ENCODE results near the gene MYADM.

MYADM gene

GRCh38 chr19:53877361-53877766 is 9.7 kb downstream of the MYADM start:
- Mint-ChIP-seq H3K36me3 (ENCODE audit: low read depth) (peaks cover 36% of the 10 kb centered on the region), H3K4me1 (peaks cover 32% of the 10 kb centered on the region), H3K27me3 (ENCODE audit: low read depth) (peaks cover 2% of the 10 kb centered on the region), H3K27ac (peak overlapping the region in 1 of 3 experiments; percentile 21), H3K4me3 (peak overlapping the region; percentile 5 to 54 (median 48)), H3K9me3 (no peaks in the 10 kb centered on the region)
- TF ChIP-seq CTCF (IDR thresholded peaks at IDR 0.05; ENCODE audit: unreplicated experiment in 3 of 3), result no peak

- peaks cover 27% of the 10 kb centered on the region for H3K36me3 Mint-ChIP-seq (ENCODE audit: low read depth)
- peaks cover 32% of the 10 kb centered on the region for H3K4me1 Mint-ChIP-seq
- H3K27me3 Mint-ChIP-seq (ENCODE audit: low read depth), result peaks cover 14% of the 10 kb centered on the region
- peak overlapping the region in 2 of 3 experiments; percentile 39 to 69 for H3K27ac Mint-ChIP-seq
- TF ChIP-seq CTCF (IDR thresholded peaks at IDR 0.05; ENCODE audit: unreplicated experiment in 3 of 3), result no peak
- no peaks in the 10 kb centered on the region for H3K9me3 Mint-ChIP-seq
- H3K4me3 Mint-ChIP-seq, result no peak overlapping the region
These were observed 11.1 kb downstream of the MYADM start for GRCh38 chr19:53878776-53879139.

- no peaks in the 10 kb centered on the region for H3K9me3 Mint-ChIP-seq
- H3K4me1 Mint-ChIP-seq, result peaks cover 29% of the 10 kb centered on the region
- TF ChIP-seq CTCF (IDR thresholded peaks at IDR 0.05; ENCODE audit: unreplicated experiment in 3 of 3), result no peak
These were observed 11.7 kb downstream of the MYADM start for GRCh38 chr19:53879140-53880081.

DNA sequence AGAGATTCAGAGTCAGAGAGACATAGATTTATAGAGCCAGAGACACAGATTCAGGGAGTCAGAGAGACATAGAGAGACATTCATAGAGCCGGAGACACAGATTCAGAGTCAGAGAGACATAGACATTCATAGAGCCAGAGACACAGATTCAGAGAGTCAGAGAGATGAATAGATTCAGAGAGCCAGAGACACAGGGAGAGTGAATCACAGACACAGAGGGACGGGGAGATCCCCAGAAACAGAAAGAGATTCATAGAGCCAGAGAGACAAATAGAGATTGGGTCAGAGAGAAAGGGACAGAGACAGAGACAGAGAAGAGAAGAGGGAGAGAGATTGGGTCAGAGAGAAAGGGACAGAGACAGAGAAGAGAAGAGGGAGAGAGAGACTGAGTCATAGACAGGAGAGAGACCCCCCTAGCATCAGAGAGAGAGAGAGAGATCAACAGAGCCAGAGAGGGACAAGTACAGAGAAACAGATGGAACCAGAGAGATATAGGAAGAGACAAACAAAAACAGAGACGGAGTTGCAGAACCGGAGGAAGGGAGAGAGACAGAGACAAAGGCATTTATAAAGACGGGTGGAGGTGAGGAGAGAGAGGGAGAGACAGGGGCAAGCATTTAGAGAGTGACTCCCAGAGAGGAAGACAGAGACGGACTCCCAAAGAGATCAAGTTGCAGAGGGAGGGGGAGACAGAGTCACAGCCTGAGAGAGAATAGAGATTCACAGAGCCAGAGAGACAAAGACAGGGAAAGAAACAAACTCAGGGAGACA is 13.2 kb downstream of the MYADM start:
- no peak for TF ChIP-seq CTCF (IDR thresholded peaks at IDR 0.05; ENCODE audit: unreplicated experiment in 3 of 3)
- Mint-ChIP-seq H3K36me3 (ENCODE audit: low read depth) (peaks cover 10% of the 10 kb centered on the region), H3K9me3 (no peaks in the 10 kb centered on the region), H3K27me3 (ENCODE audit: low read depth) (peaks cover 35% of the 10 kb centered on the region), H3K27ac (no peak overlapping the region), H3K4me1 (peaks cover 20% of the 10 kb centered on the region), H3K4me3 (no peak overlapping the region)

More at GRCh38 chr19:53879140-53880081, 11.7 kb downstream of the MYADM start:
- H3K4me3 Mint-ChIP-seq, result no peak overlapping the region
- H3K27me3 Mint-ChIP-seq (ENCODE audit: low read depth), result peaks cover 20% of the 10 kb centered on the region
- peaks cover 21% of the 10 kb centered on the region for H3K36me3 Mint-ChIP-seq (ENCODE audit: low read depth)
- H3K27ac Mint-ChIP-seq, result peak overlapping the region in 2 of 3 experiments; percentile 39 to 69

DNA sequence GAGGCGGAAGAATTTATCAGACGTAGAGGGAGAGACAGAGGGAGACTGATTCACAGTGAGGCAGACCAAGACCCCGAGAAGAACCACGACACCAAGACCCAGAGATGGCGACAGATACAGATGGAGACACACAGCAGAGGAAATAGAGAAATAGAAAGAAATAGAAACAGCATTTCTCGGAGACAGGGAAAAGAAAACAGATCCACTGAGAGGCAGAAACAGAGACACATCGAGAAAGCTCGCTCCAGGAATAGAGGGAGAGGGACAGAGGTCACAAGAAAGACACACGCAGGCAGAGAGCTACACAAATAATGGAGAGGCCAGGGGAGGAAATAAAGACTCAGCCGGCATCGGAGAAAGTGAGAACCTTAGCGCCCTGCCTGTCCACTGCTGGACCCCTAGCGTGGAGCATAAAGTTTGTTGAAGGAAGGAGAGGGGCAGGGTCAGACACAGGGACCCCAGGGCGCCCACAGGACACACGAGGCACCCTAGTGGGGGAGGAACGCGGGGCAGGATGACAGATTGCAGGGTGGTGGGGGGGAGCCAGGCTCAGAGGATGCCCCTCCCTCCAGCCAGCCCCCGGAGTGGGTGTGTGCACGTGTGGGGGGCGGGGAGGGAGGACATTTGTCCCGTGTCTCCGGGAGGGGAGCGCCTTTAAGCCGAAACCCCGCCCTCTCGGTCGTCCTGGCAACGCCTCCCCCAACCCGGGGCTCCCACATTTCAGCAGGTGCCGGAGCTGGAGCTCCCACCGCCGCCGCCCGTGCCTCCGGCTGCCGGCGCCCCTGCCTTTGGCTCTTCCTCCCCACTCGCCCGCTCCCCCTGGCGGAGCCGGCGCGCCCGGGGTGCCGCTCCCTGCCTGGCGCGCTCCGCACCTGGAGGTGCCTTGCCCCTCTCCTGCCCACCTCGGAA is 14.1 kb downstream of the MYADM start, which contains the start of gene PRKCG:
Gene PRKCG (plus strand): TSS at position 716 of the 909 bp plus-strand sequence. CDS start 298 bp downstream, outside the sequence.
- peak within 1 kb of the TSS; percentile 30 to 73 (median 38) for H3K4me3 Mint-ChIP-seq
- H3K27me3 Mint-ChIP-seq (ENCODE audit: low read depth), result peaks cover 41% of the 10 kb centered on the region
- no peak within 1 kb of the TSS for H3K27ac Mint-ChIP-seq
- TF ChIP-seq CTCF (IDR thresholded peaks at IDR 0.05; ENCODE audit: unreplicated experiment in 3 of 3), result peak; percentile 31 to 49 (median 32)
- peaks cover 5% of the 10 kb centered on the region for H3K36me3 Mint-ChIP-seq (ENCODE audit: low read depth)
- H3K4me1 Mint-ChIP-seq, result peaks cover 16% of the 10 kb centered on the region
- H3K9me3 Mint-ChIP-seq, result no peaks in the 10 kb centered on the region
